GM13976 (cell line): Measurements from ENCODE around the gene P2RX3.
A peak's percentile ranks its signal among the peaks of the same experiment; 100 is the strongest.
"Not testable (repeated sequence)": the region's sequence is repeated elsewhere in the genome, so short reads cannot be mapped to it uniquely, and the experiment has no call there.

Experiments used
- DNase-seq: peaks from one replicate; pipeline ENCODE4 v3.0.0; 2012; ENCODE audit warnings: low spot score
- in situ Hi-C: fragments of 300-500 bp; cut with MboI; formaldehyde crosslinking; loops from one replicate; pipeline ENCODE4 v1.12.0; 2022; ENCODE audit warnings: low sequenced_read_pairs, mixed read lengths, inconsistent platforms; ENCODE audit not compliant: unreplicated experiment
- TF ChIP-seq, protein P1 (sequence below): IDR thresholded peaks from 2 replicates; pipeline ENCODE4 v1.5.1; 2012; ENCODE audit warnings: borderline replicate concordance, mild to moderate bottlenecking; ENCODE audit not compliant: insufficient read depth; ENCODE audit errors: extremely low read depth, missing control alignments, control extremely low read depth

Gene P2RX3

DNA sequence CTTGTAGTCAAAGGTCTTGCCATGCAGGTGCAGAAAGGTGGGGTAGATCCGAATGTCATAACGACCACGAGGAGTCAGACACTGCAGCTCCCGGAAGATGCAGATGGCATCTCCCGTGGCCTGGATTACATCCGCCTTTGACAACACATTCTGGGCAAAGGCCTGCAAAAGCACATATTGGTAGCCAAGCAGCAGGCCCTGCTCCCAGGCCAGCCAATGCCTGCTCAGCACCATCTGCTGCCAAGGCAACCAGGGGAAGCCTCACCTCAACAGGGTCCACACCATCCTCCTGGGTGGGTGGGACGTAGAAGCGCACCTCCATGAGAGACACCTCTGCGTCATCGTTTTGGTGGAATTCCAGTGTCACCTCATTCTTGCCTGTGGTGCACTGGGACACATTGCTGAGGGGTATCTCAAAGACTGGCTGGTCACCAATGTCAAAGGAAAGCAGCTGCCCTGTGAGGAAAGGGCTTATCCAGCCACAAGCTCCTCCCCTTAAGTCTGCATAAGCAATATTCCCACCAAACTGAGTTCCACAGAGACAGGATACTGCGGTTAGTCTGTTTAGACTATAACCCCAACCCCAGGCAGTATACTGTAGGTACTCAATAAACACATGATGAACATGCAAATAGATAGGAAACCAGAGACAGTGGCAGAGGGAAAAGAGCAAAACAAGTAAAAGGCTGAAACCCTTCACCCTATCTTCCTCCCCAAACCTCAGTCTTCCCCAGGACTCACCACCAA is 5.3 kb upstream of the P2RX3 start:
- TF ChIP-seq, protein P1, sequence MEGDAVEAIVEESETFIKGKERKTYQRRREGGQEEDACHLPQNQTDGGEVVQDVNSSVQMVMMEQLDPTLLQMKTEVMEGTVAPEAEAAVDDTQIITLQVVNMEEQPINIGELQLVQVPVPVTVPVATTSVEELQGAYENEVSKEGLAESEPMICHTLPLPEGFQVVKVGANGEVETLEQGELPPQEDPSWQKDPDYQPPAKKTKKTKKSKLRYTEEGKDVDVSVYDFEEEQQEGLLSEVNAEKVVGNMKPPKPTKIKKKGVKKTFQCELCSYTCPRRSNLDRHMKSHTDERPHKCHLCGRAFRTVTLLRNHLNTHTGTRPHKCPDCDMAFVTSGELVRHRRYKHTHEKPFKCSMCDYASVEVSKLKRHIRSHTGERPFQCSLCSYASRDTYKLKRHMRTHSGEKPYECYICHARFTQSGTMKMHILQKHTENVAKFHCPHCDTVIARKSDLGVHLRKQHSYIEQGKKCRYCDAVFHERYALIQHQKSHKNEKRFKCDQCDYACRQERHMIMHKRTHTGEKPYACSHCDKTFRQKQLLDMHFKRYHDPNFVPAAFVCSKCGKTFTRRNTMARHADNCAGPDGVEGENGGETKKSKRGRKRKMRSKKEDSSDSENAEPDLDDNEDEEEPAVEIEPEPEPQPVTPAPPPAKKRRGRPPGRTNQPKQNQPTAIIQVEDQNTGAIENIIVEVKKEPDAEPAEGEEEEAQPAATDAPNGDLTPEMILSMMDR: no peak
- in situ Hi-C loops: no loop called here

DNA sequence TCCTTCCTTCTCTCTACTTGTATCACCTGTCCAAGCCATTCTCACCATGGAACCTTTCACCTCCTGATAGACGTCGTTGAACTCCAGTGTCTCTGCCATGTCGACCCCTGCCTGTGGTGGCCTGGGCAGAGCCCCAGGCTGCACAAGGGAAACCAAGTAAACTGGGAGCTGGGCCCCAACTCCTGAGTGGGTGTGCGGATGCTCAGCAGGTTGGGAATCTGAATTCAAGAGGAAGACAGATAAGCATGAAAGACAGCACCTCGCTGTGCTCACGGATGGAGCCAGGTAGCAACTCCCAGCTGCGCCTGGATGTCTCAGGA is 3.2 kb upstream of the P2RX3 start:
- TF ChIP-seq, protein P1: no peak
- no peak for DNase-seq
- in situ Hi-C loops: no loop called here

More for the DNA sequence above, 5.3 kb upstream of the P2RX3 start:
- DNase-seq: no peak

DNA sequence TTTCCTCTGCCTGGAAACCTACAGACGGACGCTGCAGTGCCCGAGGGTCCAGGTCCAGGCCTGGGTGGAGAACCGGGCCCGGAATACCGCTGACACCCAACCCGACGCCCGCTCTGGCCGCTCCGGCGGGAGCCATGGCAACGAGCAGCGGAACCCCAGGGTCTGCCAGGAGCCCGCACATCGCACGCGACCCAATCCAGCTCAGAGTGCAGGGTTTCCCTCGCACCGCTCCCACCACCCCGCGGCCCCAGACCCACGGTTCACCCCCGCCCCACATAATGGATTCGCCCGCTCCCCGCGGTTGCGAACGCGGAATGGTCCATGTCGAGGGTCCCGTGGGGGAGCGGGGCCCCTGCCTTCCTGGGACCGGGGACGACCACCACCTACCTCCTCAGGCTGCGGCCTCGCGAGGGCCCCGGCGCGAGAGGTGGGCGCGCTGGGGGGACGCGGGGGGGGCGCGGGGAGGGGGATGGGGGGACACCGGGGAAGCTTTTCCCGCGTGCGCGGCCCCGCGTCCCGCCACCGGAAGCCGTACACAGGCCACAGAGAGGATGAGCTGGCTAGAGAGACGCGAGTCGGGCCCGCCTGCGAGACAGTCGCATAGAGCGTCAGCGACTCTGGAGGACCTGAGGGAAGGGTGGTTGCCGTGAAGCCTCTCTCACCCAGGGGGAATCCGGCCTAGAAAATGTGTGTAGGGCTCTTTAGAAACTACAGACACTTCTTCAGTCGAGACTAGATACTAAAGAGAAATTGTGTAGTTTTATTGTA is 2.6 kb upstream of the P2RX3 start, which contains the start of gene SSRP1:
TSS of gene SSRP1 (minus strand) at position 550 of the 768 bp plus-strand sequence. CDS start 771 bp downstream, outside the sequence.
- TF ChIP-seq, protein P1: peak; percentile 10
- peak; percentile 93 for DNase-seq
- in situ Hi-C loops: no loop called here

DNA sequence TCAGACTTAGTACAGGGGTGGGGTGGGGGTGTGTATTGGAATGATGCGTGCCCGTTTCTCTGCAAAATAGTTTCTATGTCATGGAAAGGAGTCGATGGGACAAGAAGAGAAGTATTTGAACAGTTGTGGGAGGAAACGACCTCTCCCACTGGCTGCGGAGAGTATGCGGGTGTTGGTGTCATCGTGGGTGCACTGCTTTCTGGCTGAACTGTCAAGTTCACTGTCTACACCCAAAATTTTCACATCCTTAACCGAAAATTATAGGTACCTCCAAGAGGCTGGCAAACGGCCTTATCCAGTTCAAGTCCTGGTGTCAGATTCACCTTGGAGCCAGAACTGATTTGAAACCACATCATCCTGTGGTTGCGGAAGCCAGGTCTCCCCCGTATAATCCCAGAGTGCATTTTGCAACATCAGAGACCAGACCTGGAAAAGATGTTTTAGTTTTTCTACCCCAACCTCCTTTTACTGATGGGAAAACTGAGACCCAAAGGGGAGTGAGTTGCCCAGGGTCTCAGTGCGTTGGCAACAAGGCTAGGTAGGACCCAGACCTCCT is 2.0 kb upstream of the P2RX3 start:
- DNase-seq: no peak
- in situ Hi-C loops: no loop called here

DNA sequence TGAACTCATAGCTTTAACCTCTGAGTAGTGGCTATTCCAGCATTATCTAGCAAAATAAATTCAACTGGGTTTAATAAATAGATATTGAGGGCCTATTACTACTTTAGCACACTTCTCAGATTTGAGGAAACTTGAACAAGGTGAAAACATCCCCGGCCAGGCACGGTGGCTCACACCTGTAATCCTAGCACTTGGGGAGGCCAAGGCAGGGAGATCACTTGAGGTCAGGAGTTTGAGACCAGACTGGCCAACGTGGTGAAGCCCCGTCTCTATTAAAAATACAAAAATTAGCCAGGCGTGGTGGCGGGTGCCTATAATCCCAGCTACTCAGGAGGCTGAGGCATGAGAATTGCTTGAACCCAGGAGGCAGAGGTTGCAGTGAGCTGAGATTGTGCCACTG is 1.3 kb upstream of the P2RX3 start:
- in situ Hi-C loops: not testable (repeated sequence)

More for the DNA sequence above, 2.0 kb upstream of the P2RX3 start:
- TF ChIP-seq, protein P1: no peak

DNA sequence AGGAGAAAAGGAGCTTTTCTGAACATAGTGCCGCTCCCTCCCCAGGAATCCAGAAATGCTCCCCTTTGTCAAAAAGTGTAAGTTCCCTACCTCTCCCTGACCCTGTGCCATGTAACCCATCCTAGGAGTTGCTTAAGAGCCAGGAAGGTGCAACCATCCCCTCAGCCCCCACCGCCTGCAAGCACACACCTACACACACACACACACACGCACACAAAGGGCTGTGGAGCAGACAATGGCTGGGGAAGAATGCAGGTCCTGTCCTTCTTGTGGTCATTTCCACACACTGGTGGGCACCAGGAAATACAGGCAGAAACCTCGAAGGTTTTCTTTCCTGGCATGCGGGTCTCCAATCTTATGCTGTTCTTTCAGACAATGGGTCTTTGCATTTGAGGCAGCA is 1.2 kb downstream of the P2RX3 start:
- in situ Hi-C loops: no loop called here
- DNase-seq: no peak
- TF ChIP-seq, protein P1: no peak

More for the DNA sequence above, 1.3 kb upstream of the P2RX3 start:
- not testable (repeated sequence) for DNase-seq
